ENCODE data around the gene CHIC2. TPM values are rescaled to one million over a fixed set of nuclear protein-coding genes. Genes with fewer than 3 reads are reported as not detected.
"Not testable (repeated sequence)": the region's sequence is repeated elsewhere in the genome, so short reads cannot be mapped to it uniquely, and the experiment has no call there.

Gene CHIC2
- total RNA-seq (49.9 TPM), polyA plus RNA-seq (10 to 100 TPM; 74.5 to 87.5 (median 80.4) TPM)

- H3K27ac Mint-ChIP-seq: peak within 1 kb of the TSS; percentile 96 to 98 (median 98)
- peaks cover 3% of the 10 kb centered on the region for H3K27me3 ChIP-seq (ENCODE audit: control insufficient read depth, insufficient read depth, low read length)
- peak within 1 kb of the TSS; percentile 97 for H3K4me3 ChIP-seq (ENCODE audit: low read depth, low read length)
- H3K27me3 Mint-ChIP-seq: peaks cover 14% of the 10 kb centered on the region
- H3K9me3 ChIP-seq (ENCODE audit: control insufficient read depth in 2 of 2, low read length in 2 of 2): no peaks in the 10 kb centered on the region
- H3K36me3 Mint-ChIP-seq: no peaks in the 10 kb centered on the region
- peak within 1 kb of the TSS; percentile 89 to 98 (median 95) for H3K4me3 Mint-ChIP-seq
- peaks cover 42% of the 10 kb centered on the region for H3K4me1 ChIP-seq (ENCODE audit: control insufficient read depth, insufficient read depth, low read length, poor library complexity, severe bottlenecking)
- no peaks in the 10 kb centered on the region for H3K9me3 Mint-ChIP-seq
- ATAC-seq (ENCODE audit: low read depth in 2 of 2): peak; percentile 94 to 95
- peak; percentile 94 to 98 (median 98) for DNase-seq
- peak within 1 kb of the TSS; percentile 95 for H3K27ac ChIP-seq (ENCODE audit: insufficient read depth, low read length, poor library complexity, severe bottlenecking)
- H3K4me1 Mint-ChIP-seq: peaks cover 36 to 46% (median 39%) of the 10 kb centered on the region in 4 donors
- H3K36me3 ChIP-seq (ENCODE audit: control insufficient read depth, insufficient read depth, low read length): no peaks in the 10 kb centered on the region
Measured at GRCh38 chr4:54064317-54065111, at the start of gene CHIC2. Gene CHIC2 (minus strand): TSS chr4:54064605. CDS start chr4:54064300, 305 bp downstream.

GRCh38 chr4:54113206-54113605 is 48.8 kb upstream of the CHIC2 start:
- not testable (repeated sequence) for H3K27ac Mint-ChIP-seq; ATAC-seq (ENCODE audit: low read depth in 2 of 2); H3K36me3 ChIP-seq (ENCODE audit: control insufficient read depth, insufficient read depth, low read length); H3K9me3 Mint-ChIP-seq; H3K9me3 ChIP-seq (ENCODE audit: control insufficient read depth in 2 of 2, low read length in 2 of 2); H3K4me3 Mint-ChIP-seq; DNase-seq; H3K27ac ChIP-seq (ENCODE audit: insufficient read depth, low read length, poor library complexity, severe bottlenecking); H3K36me3 Mint-ChIP-seq; H3K4me3 ChIP-seq (ENCODE audit: low read depth, low read length)
- H3K27me3 ChIP-seq (ENCODE audit: control insufficient read depth, insufficient read depth, low read length): peaks cover 28% of the 10 kb centered on the region
- Mint-ChIP-seq H3K27me3 (peaks cover 71% of the 10 kb centered on the region), H3K4me1 (peaks cover 5 to 21% (median 8%) of the 10 kb centered on the region in 4 donors)
- peaks cover 15% of the 10 kb centered on the region for H3K4me1 ChIP-seq (ENCODE audit: control insufficient read depth, insufficient read depth, low read length, poor library complexity, severe bottlenecking)

GRCh38 chr4:54110019-54110416 is 45.6 kb upstream of the CHIC2 start:
- H3K27ac Mint-ChIP-seq: no peak overlapping the region
- no peaks in the 10 kb centered on the region for H3K36me3 Mint-ChIP-seq
- H3K4me1 ChIP-seq (ENCODE audit: control insufficient read depth, insufficient read depth, low read length, poor library complexity, severe bottlenecking): peaks cover 18% of the 10 kb centered on the region
- H3K4me3 Mint-ChIP-seq: peak overlapping the region in 2 of 4 donors; percentile 11 to 31
- no peak for DNase-seq
- H3K27me3 Mint-ChIP-seq: peaks cover 87% of the 10 kb centered on the region
- H3K27me3 ChIP-seq (ENCODE audit: control insufficient read depth, insufficient read depth, low read length): peaks cover 51% of the 10 kb centered on the region
- no peak for ATAC-seq (ENCODE audit: low read depth in 2 of 2)
- no peak overlapping the region for H3K4me3 ChIP-seq (ENCODE audit: low read depth, low read length)
- no peaks in the 10 kb centered on the region for H3K9me3 ChIP-seq (ENCODE audit: control insufficient read depth in 2 of 2, low read length in 2 of 2)
- H3K36me3 ChIP-seq (ENCODE audit: control insufficient read depth, insufficient read depth, low read length): no peaks in the 10 kb centered on the region
- H3K4me1 Mint-ChIP-seq: peaks cover 6 to 28% (median 11%) of the 10 kb centered on the region in 4 donors
- H3K9me3 Mint-ChIP-seq: peaks cover 0 to 2% (median 0%) of the 10 kb centered on the region in 7 donors
- H3K27ac ChIP-seq (ENCODE audit: insufficient read depth, low read length, poor library complexity, severe bottlenecking): no peak overlapping the region

DNA sequence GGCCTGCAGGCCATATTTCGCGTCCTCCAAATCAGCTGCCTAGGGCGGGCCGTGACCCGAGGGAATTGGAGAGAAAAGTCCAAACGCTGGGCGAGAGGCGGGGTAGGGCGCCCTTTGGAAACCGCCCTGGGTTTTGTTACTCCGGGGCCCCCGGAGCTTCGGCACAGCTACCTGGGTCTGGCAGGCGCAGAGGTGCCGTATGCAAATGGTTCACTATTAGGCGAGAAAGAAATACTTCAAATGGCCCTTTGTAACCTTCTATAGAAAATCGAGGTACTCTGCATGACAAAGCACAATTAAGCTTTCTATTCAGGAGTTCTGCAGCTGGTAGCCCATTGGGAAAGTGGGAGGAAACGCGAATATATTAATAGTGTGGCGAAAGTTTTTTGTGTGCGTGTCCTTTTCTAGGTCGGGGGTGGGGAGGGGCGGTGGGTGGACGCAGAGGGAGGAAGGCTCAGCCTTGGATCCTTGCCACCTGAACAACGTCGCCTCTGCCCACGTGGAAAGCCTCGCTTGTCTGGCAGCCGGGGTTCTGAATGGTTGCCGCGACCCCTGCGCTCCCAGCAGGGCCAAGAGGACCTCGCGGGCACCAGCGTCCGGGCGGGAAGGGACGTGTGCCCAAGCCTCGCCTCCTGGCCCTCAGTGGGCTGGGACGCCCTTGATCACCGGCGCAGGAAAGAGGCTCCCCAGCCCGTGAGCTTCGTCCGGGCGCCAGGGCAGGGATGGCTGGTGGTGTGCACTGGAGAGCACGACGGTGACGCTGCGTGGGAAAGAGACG is 45.0 kb upstream of the CHIC2 start:
- peaks cover 18% of the 10 kb centered on the region for H3K4me1 ChIP-seq (ENCODE audit: control insufficient read depth, insufficient read depth, low read length, poor library complexity, severe bottlenecking)
- Mint-ChIP-seq H3K36me3 (no peaks in the 10 kb centered on the region), H3K9me3 (peaks cover 0 to 2% (median 0%) of the 10 kb centered on the region in 7 donors), H3K27me3 (peaks cover 87% of the 10 kb centered on the region), H3K27ac (no peak overlapping the region), H3K4me3 (peak overlapping the region in 1 of 4 donors; percentile 20), H3K4me1 (peaks cover 6 to 34% (median 11%) of the 10 kb centered on the region in 4 donors)
- H3K27ac ChIP-seq (ENCODE audit: insufficient read depth, low read length, poor library complexity, severe bottlenecking): no peak overlapping the region
- H3K4me3 ChIP-seq (ENCODE audit: low read depth, low read length): no peak overlapping the region
- peaks cover 55% of the 10 kb centered on the region for H3K27me3 ChIP-seq (ENCODE audit: control insufficient read depth, insufficient read depth, low read length)
- ATAC-seq (ENCODE audit: low read depth in 2 of 2): no peak
- DNase-seq: no peak
- no peaks in the 10 kb centered on the region for H3K36me3 ChIP-seq (ENCODE audit: control insufficient read depth, insufficient read depth, low read length)
- H3K9me3 ChIP-seq (ENCODE audit: control insufficient read depth in 2 of 2, low read length in 2 of 2): no peaks in the 10 kb centered on the region

DNA sequence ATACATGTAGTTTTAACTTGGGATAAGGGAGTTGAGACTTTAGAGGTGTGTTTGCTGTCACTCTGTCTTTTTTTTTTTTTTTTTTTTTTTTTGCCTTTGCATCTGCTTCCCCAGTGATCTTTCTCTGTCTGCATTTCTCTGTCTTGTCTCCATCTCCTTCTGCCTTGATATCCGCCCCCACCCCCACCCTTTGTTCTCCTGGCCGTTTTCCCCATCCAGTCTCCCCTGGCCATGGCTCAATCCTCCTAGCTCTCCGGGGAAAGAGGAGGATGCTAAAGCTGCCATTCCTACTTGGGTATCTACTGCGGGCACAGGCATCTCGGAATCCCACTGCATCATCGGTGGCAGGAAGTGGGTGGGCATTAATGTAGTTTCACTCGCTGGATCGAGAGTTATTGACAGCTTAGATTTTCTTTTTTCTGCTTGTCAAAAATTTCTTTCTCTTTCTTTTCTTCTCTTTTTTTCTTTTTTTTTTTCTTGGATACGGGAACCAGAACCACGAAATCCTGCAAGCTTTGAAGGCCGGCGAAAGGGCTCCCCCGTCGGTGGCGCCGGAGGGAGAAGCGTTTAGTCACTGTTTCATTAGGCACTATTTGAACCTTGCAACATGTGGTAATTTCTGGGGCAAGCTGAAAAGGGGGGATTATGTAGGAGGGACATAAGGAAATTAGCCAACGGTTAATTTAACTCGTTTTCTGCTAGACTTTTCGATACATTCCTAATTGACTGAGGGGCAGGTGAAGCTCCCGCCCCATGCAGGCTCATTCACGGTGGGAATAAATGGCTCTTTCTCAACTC is 43.7 kb upstream of the CHIC2 start:
- Mint-ChIP-seq H3K27me3 (peaks cover 89% of the 10 kb centered on the region), H3K4me3 (peak overlapping the region in 3 of 4 donors; percentile 56 to 86 (median 68)), H3K36me3 (no peaks in the 10 kb centered on the region), H3K4me1 (peaks cover 6 to 39% (median 13%) of the 10 kb centered on the region in 4 donors), H3K9me3 (peaks cover 0 to 2% (median 0%) of the 10 kb centered on the region in 7 donors), H3K27ac (no peak overlapping the region)
- Histone ChIP-seq H3K27me3 (ENCODE audit: control insufficient read depth, insufficient read depth, low read length) (peaks cover 60% of the 10 kb centered on the region), H3K4me3 (ENCODE audit: low read depth, low read length) (peak overlapping the region; percentile 41), H3K27ac (ENCODE audit: insufficient read depth, low read length, poor library complexity, severe bottlenecking) (no peak overlapping the region), H3K9me3 (ENCODE audit: control insufficient read depth in 2 of 2, low read length in 2 of 2) (no peaks in the 10 kb centered on the region), H3K4me1 (ENCODE audit: control insufficient read depth, insufficient read depth, low read length, poor library complexity, severe bottlenecking) (peaks cover 21% of the 10 kb centered on the region), H3K36me3 (ENCODE audit: control insufficient read depth, insufficient read depth, low read length) (no peaks in the 10 kb centered on the region)
- DNase-seq (no peak), ATAC-seq (ENCODE audit: low read depth in 2 of 2) (no peak)

GRCh38 chr4:54104907-54105306 is 40.5 kb upstream of the CHIC2 start:
- Mint-ChIP-seq H3K4me1 (peaks cover 11 to 54% (median 28%) of the 10 kb centered on the region in 4 donors), H3K27me3 (peaks cover 88% of the 10 kb centered on the region), H3K9me3 (peaks cover 0 to 2% (median 0%) of the 10 kb centered on the region in 7 donors), H3K4me3 (no peak overlapping the region), H3K27ac (no peak overlapping the region), H3K36me3 (no peaks in the 10 kb centered on the region)
- Histone ChIP-seq H3K36me3 (ENCODE audit: control insufficient read depth, insufficient read depth, low read length) (no peaks in the 10 kb centered on the region), H3K27ac (ENCODE audit: insufficient read depth, low read length, poor library complexity, severe bottlenecking) (no peak overlapping the region), H3K4me3 (ENCODE audit: low read depth, low read length) (no peak overlapping the region), H3K4me1 (ENCODE audit: control insufficient read depth, insufficient read depth, low read length, poor library complexity, severe bottlenecking) (peaks cover 38% of the 10 kb centered on the region), H3K9me3 (ENCODE audit: control insufficient read depth in 2 of 2, low read length in 2 of 2) (no peaks in the 10 kb centered on the region), H3K27me3 (ENCODE audit: control insufficient read depth, insufficient read depth, low read length) (peaks cover 61% of the 10 kb centered on the region)
- ATAC-seq (ENCODE audit: low read depth in 2 of 2): no peak
- DNase-seq: no peak

DNA sequence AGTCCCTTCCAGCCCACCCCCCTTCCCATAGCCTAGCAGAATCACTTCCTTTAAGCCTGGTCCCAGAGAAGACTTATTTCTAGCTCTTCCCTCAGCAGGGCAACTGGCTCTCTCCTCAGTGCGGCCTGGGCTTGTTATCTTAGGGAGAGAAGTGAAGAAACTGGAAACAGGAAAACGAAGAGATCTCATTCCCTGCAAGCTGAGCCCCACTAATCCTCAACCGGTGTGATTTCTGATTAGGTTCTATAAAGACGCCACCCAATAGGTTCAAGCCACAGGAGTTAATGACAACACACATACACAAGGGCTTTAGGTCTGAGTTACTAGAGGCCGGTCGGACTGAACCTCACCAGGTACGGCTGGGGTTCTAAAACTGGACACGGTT is 38.8 kb upstream of the CHIC2 start:
- peaks cover 88% of the 10 kb centered on the region for H3K27me3 Mint-ChIP-seq
- Histone ChIP-seq H3K4me1 (ENCODE audit: control insufficient read depth, insufficient read depth, low read length, poor library complexity, severe bottlenecking) (peaks cover 33% of the 10 kb centered on the region), H3K9me3 (ENCODE audit: control insufficient read depth in 2 of 2, low read length in 2 of 2) (no peaks in the 10 kb centered on the region), H3K27me3 (ENCODE audit: control insufficient read depth, insufficient read depth, low read length) (peaks cover 64% of the 10 kb centered on the region), H3K4me3 (ENCODE audit: low read depth, low read length) (no peak overlapping the region), H3K36me3 (ENCODE audit: control insufficient read depth, insufficient read depth, low read length) (no peaks in the 10 kb centered on the region), H3K27ac (ENCODE audit: insufficient read depth, low read length, poor library complexity, severe bottlenecking) (no peak overlapping the region)
- no peak for ATAC-seq (ENCODE audit: low read depth in 2 of 2)
- H3K4me1 Mint-ChIP-seq: peaks cover 6 to 55% (median 27%) of the 10 kb centered on the region in 4 donors
- H3K4me3 Mint-ChIP-seq: peak overlapping the region in 1 of 4 donors; percentile 23
- no peaks in the 10 kb centered on the region for H3K36me3 Mint-ChIP-seq
- peaks cover 0 to 2% (median 0%) of the 10 kb centered on the region in 7 donors for H3K9me3 Mint-ChIP-seq
- no peak overlapping the region for H3K27ac Mint-ChIP-seq
- no peak for DNase-seq

Data from CD4-positive, CD25-positive, alpha-beta regulatory T cell (primary cell).